ENCODE data around the gene HSPBP1.

DNA sequence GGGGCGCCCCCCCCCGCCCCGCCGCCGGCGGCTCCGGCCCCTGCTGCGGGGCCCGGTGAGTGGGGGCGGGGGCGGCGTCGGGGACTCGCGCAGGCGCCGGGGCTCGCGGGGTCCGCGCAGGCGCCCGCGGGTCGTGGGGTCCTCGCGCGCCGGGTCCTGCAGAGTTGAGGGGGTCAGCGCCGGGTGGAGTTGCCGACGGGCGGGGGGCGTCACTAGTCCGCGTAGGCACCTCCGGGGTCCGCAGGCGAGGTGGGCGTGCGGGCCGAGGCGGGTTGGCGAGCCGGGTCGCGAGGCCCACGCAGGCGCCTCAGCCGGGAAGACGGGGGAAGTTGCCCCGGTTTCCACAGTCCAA lies 21.5 kb downstream of the HSPBP1 start:
- TF ChIP-seq, protein P1, sequence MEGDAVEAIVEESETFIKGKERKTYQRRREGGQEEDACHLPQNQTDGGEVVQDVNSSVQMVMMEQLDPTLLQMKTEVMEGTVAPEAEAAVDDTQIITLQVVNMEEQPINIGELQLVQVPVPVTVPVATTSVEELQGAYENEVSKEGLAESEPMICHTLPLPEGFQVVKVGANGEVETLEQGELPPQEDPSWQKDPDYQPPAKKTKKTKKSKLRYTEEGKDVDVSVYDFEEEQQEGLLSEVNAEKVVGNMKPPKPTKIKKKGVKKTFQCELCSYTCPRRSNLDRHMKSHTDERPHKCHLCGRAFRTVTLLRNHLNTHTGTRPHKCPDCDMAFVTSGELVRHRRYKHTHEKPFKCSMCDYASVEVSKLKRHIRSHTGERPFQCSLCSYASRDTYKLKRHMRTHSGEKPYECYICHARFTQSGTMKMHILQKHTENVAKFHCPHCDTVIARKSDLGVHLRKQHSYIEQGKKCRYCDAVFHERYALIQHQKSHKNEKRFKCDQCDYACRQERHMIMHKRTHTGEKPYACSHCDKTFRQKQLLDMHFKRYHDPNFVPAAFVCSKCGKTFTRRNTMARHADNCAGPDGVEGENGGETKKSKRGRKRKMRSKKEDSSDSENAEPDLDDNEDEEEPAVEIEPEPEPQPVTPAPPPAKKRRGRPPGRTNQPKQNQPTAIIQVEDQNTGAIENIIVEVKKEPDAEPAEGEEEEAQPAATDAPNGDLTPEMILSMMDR (IDR thresholded peaks at IDR 0.05), result no peak
- TF ChIP-seq ZFX (IDR thresholded peaks at IDR 0.05; ENCODE audit: borderline replicate concordance), result no peak

All from 22Rv1 (cell line).